Raji (cell line): ENCODE data around the gene IFT20.

Experiments
- POLR2A ChIP-seq: IDR thresholded peaks from 2 replicates; pipeline ENCODE4 v1.6.1; 2011; ENCODE audit warnings: low read depth, low read length, control low read depth; ENCODE audit not compliant: insufficient read depth

The IFT20 gene

DNA sequence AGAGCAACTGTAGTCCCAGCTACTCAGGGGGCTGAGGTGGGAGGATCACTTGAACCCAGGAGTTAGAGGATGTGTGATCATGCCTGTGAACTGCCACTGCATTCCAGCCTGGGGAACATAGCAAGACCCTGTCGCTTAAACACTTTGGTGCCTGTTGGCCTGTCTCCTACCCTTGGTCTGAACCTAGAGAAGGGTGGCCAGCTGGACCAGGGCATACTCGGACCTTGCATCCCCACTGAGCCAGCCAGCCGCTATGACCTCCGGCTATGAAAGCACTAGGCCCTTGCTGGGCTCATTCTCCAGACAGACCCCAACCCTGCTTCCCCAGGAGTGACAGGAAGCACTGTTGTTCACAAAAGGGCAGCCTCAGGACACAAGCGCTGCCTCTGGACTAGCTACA is 4.6 kb downstream of the IFT20 start:
- no peak for TF ChIP-seq POLR2A

DNA sequence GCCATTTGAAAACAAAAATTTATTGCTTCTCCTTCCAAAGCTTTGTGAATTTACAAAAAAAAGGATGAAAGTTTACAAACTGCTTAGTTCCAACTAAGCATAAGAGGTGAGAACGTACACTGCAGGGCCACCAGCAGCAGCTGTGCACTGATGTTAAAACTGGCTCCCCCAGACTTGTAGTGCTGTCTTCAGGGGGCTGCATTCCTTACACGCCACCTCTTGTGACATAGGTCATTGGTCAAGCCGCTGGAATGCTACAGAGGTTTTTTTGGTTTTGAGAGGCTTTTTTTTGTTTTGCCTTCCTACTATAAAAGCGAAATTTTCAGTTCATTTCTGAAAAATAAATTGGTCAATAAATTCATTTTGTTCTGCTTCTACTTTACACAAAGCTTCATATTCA is 6.9 kb downstream of the IFT20 start:
- no peak for TF ChIP-seq POLR2A

DNA sequence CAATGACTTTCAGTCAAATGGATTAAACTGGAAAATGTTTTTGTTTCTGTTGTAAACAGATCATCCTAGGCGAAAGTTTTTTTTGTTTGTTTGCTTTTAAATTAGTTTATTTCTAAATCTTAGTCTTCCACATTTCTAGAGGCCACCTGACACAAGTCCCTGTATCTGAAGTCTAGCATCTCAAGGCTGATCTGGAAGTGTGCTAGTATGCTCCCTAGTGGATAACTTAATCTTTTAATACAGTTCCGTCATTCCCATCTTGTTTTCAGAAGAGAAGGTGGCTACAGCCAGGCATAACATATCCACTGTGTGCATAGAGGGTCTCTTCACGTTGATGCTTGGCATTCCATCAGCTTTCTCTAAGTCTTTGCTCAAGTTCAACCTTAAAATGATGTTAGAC is 7.6 kb downstream of the IFT20 start:
- TF ChIP-seq POLR2A, result no peak

DNA sequence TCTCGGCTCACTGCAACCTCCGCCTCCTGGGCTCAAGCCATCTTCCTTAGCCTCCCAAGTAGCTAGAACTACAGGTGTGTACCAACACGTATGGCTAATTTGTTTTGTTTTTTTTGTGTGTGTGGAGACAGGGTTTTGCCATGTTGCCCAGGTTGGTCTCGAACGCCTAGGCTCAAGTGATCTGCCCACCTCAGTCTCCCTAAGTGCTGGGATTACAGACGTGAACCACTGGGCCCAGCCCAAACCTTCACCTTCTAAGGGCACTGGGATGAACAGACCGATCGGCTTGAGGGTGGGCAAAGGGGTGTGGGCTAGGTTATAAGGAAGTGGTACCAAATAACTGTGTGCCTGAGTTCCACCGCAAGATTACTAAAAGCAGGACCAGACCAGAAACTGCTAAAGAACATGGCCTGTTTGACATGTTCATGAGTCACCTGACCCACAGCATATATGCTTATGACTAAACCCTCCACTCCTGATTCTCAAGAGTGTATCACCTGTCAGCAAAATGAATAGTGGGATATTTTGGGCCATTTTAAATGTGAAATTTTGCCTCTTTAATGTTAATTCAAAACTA is 8.2 kb downstream of the IFT20 start:
- no peak for TF ChIP-seq POLR2A

DNA sequence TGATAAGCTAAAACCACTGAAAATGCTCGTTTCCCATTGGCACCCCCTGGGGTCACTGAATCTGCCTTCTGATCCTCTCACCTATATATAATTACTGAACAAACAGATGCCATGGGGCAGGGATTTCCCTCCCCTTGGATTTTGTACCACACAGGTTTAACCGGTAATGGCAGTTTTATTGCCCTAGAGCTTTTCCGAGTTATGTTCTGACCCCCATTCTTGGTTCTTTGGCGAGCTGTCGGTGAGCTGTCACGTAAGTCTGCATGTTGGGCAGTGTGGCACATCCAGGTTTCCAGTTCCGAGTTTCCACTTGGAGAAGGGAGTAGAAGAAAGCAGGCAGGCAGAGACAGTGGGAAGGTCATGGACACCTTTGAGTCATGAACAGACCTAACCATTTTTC is 9.2 kb downstream of the IFT20 start:
- TF ChIP-seq POLR2A, result no peak

DNA sequence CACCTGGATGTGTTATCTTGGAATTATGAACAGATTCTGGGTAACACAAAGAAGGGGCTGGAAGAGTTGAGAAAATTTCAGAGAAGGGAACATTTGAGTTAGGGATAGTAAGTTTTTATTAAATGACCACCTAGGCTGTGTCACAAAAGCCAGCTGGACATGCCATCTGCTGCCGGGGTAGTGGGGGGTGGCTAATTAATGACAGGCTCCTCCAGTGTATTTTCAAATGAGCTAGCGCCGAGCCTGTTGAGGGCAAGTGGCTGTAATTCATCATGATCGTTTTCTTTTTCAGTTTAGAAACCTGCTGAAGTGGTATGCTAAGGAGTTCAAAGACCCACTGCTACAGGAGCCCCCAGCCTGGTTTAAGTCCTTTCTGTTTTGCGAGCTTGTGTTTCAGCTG is 10.1 kb downstream of the IFT20 start:
- TF ChIP-seq POLR2A, result no peak

DNA sequence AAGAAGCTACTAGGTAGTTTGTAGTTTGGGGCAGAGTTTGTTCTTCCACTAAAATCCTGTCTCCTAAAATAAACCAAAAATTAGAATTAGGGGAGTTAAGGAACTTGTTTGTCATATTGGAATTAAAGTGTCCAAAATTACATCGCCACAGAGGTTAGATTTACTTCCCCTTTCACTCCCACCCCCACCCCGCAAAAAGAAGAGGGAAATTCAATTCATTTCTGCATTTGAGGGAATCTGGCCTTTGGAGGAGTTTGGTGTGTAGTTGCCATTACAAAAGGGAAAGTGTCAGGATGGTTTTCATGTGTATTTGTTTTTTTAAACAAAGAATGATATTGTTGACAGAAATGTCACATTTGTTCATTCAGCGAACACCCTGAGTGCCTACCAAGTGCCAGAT is 10.5 kb downstream of the IFT20 start:
- TF ChIP-seq POLR2A, result no peak

DNA sequence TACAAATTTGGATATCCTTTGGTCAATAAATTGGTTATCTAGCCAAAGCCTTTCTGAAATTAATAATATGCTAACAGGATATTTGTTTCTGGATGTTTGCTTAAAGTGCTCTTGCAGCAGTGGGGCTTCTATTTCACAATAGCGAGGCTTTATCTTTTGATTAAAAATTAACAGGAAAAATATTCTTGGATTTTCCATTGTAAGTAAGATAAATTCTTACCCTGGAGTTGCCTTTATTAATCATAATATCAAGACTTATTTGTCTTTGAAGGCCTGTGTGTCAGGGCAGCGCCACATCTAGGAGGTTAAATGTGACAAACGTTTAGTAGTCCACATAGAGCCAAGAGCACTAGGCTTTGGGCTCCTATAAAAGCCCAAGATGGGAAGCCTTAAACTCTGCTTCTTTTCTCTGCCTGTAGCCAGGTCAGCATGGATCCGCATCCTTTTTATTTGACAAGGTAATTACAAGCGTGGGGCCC is 11.0 kb downstream of the IFT20 start:
- no peak for TF ChIP-seq POLR2A

DNA sequence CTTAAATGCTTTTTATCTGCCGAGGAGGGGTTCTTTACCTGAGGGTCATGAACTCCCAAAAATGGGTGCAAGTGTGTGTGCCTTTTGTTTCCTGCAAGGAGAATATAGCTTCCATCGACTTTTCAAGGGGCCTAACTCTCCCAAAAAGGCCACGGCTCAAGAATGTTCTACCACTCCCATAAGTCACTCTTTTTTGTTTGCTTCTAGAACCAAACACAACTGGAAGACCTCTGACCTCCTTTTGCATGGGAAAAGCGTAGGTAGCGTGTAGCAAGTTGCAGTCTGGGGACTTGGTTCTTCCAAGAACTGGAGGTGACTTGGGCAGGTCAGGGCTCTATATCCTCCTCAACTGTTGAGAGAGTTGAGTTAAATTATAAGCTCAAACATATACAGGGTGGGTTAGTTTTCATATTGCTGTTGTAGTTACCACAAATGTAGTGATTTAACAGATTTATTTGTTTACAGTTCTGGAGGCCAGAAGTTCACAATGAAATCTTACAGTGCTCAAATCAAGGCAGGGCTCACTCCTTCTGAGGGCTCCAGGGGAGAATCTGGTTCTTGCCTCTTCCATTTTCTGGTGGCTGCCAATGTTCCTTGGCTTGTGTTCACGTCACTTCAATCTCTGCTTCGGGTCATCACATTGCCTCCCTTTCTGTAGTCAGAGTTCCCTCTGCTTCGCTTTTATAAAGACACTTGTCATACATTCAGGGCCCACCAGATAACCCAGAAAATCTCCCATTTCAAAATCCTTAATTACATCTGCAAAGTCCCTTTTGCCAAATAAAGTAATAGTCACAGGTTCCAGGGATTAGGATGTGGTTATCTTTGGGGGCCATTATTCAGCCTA is 14.8 kb downstream of the IFT20 start:
- TF ChIP-seq POLR2A, result no peak

DNA sequence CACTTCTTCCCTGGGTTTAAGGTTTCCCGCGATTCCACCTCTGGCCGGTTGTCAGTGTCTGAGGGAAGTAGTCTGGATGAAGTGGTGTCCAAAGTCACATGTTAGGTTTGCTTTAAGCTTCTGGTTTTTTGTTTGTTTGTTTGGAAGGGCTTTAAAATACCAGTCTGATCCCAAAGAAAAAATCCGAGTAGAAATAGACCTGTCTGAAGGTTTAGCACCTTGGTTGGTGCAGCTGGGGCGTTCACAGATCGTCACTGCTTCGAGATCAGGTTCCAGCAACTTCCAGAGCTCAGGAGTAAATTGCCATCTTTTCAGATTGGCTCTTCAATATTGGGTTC is 15.7 kb downstream of the IFT20 start:
- no peak for TF ChIP-seq POLR2A

DNA sequence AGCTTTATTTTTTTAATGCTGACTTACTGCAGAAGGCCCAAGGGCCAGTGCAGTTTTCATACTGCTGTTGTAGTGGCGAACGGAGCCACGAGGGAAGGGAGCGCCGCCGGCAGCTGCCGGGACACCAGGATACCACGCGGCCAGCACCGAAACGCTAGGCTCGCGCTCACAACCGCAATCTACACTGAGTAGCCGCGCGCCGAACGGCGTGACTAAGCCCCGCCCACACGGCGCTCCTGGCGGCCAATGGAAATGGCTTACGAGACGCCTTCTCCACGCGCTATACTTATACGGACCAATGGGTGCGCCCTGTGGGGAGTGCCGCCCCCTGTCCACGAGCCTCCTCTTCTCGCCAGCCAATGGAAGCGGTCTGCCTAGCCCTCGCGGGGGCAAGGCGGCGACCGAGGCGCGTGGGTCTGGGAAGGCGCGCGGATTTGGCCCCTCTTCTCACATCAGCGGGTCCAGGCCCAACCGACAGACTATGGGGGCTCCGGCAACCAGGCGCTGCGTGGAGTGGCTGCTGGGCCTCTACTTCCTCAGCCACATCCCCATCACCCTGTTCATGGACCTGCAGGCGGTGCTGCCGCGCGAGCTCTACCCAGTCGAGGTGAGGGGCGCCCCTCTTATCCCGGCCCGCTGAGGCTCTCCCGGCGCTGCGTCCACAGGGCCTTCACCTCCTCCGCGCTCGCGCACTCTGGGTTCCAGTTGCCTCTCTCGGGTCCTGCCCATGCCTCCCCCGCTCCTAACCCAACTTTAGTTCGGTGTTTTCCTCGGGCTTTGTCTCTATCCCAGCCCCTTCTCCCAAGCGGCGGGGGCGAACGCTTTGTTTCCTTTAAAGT is 16.3 kb downstream of the IFT20 start, which contains the start of gene TMEM97:
Gene TMEM97, plus strand, starts transcription at position 442 of the 839 bp plus-strand sequence. Its CDS starts 40 bp downstream, at position 482.
- TF ChIP-seq POLR2A, result peak; percentile 92

DNA sequence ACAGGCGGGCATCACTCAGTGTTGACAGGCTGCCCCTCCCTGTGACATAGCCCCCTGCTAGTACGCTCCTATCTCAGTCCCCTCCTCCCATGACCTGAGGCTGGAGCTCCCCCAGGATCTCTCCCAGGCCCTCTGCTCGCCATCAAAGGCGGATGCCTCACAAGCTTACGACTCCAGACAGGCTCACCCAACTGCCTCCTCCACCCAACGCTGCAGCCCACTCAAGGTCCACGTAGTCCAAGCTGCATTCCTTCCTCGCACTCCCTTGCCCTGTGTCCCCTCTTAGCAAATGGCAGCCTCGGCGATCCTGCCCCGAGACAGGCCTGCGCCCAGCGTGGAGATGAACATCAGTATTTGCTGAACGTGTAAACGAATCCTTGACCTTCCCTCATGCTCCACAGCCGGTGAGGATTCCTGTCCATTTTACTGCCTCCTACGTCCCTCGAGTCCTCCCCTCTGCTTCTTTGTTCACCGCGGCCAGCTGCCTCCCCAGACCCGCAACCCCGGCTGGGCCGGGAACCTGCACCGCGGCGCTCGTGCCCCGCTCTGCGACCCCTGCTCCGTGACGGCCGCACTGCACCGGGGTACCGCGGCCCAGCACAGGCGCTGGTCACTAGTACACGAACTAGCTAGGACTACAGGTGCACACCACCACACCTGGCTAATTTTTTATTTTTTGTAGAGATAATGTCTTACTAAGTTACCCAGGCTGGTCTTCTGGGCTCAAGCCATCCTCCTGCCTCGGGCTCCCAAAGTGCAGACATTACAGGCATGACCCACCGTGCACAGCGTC is 17.1 kb downstream of the IFT20 start:
- no peak for TF ChIP-seq POLR2A

DNA sequence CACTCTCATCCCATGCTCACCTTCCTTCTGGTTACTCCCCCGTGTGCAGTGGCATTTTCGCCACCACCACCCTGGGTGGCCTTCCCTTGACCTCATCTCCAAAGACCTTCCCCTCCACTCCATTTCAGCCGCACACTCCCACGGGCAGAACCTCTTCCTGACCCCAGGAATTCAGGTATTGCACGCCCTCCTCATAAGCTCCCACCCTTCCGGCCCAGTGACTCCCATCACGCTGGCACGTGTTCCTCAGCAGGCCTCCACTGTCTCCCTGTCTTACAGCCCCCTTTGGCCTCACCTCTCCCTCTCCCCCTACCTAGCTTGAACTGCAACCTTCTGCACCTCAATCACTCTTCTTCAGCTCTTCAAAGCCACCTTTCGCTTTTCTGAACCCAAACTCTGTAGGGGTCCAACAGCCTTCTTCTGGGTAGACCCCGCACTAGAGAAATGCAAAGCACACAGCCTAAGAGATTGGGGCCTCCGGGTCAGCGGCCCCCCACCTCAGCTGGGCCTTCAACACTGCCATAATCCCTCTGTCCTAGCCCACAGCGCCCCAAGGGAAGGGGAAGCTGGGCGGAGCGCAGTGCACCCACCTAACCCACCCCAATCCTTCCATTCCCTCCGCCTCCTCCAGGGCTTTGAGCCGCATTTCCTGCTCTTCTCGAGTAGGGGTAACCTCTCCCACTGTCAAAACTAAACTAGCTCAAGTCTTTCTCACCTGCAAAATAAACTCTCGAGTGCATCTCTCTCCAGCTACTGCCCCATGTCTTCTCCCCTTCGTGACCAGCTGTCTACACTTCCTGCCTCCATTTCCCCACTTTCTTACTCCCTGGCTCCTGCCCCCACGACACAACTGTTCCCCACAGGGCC is 17.9 kb downstream of the IFT20 start:
- no peak for TF ChIP-seq POLR2A

DNA sequence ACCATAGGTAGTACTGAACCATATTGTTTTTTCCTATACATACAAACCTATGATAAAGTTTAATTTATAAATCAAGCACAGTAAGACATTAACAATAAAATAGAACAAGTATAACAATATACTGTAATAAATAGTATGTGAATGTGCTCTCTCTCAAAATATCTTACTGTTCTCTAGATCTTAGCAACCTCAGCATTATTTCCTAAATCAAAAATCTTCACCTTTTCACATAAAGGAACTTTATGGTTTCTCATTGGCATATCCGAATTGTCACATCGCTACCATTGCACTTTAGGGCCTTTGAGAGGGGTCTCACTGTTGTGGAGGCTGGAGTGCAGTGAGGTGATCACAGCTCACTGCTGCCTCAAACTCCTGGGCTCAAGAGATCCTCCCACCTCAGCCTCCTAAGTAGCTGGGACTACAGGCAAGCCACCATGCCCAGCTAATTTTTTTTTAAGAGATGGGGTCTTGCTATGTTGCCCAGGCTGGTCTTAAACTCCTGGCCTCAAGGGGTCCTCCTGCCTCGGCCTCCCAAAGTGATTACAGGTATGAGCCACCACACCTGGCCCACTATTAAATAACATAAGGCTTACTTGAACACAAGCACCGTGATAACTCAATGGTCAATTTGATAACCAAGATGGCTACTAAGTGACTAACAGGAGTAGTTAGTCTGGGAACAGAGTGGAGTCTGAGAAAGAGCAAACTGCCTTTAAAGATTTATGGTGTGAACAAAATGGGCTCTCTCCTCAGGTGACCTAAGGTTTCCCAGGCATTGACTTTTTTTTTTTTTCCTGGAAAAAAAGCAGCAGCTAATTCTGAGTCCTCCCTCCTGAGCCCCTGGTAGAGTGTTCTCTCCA is 19.2 kb downstream of the IFT20 start:
- no peak for TF ChIP-seq POLR2A

DNA sequence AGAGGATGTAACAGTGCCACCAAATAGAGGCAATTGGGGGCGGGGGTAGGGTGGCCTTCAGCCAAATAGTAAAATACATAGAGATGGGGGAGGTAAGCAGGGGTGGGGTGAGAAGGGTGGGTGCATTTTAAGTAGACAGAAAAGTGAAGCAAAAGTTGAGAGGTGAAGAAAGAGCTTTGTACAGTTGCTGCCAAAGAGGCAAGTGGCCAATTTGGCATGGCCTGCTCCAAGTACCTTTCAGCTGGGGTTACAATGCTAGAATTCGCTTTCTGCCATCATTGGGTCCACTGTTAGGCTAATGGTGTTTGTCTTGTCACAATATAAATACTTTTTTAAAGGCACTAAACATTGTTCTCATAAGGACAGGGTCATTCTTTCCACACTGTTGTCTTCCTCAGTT is 21.4 kb downstream of the IFT20 start:
- no peak for TF ChIP-seq POLR2A
